Peyer's patch (tissue), 4 donors: ENCODE data around the gene SLC44A4. TPM values are rescaled to one million over a fixed set of nuclear protein-coding genes. Genes with fewer than 3 reads are reported as not detected.
"Not testable (repeated sequence)": the region's sequence is repeated elsewhere in the genome, so short reads cannot be mapped to it uniquely, and the experiment has no call there.

Experiments used
- DNase-seq, 3 donors: peaks; one replicate each; pipeline ENCODE4 v3.0.0-alpha.2; 2017 to 2019
- H3K27ac ChIP-seq, 4 donors: fragments of 200-600 bp; sonication (generic); one replicate each; pipeline ENCODE4 v1.5.1; 2016 to 2019
- H3K27me3 ChIP-seq, 2 donors: fragments of 200-600 bp; sonication (generic); one replicate each; pipeline ENCODE4 v1.5.1; 2019
- H3K36me3 ChIP-seq, 3 donors: fragments of 200-600 bp; sonication (generic); one replicate each; pipeline ENCODE4 v1.5.1; 2016 to 2019
- H3K4me1 ChIP-seq, 4 donors: fragments of 200-600 bp; sonication (generic); one replicate each; pipeline ENCODE4 v1.5.1; 2016 to 2019
- H3K4me3 ChIP-seq, 4 donors: fragments of 200-600 bp; sonication (generic); 1 replicate in 3 of 4; 2 replicates in 1 of 4; pipeline ENCODE4 v1.5.1; 2016 to 2019; ENCODE audit warnings: mild to moderate bottlenecking in 1 of 4
- H3K9me3 ChIP-seq, 4 donors: fragments of 200-600 bp; sonication (generic); one replicate each; pipeline ENCODE4 v1.5.1; 2016 to 2019; ENCODE audit warnings: mild to moderate bottlenecking in 1 of 4
- POLR2A ChIP-seq, 2 donors: fragments of 450-650 bp; IDR thresholded peaks; one replicate each; pipeline ENCODE4 v1.5.1; 2017; ENCODE audit warnings: antibody characterized with exemption in 2 of 2, mild to moderate bottlenecking in 2 of 2, moderate library complexity in 2 of 2
- total RNA-seq, 4 donors: library from RNA; depleted of rRNA; stranded (reverse); fragments of >200 nt; gene quantifications; one replicate each; pipeline ENCODE4 v1.1.0, GENCODE V29; 2016
- TF ChIP-seq, protein P1 (sequence below), 6 experiments: fragments of 450-650 bp in 4 of 6; fragments of 200-600 bp in 2 of 6; sonication (generic) in 1 of 6; IDR thresholded peaks; one replicate each; pipeline ENCODE4 v1.5.1; 2017 to 2019; ENCODE audit warnings: antibody characterized with exemption in 6 of 6, mild to moderate bottlenecking in 3 of 6, moderate library complexity in 1 of 6

Gene SLC44A4
- total RNA-seq, 4 donors from 2014 or later, result 64.4 to 508 (median 436) TPM

DNA sequence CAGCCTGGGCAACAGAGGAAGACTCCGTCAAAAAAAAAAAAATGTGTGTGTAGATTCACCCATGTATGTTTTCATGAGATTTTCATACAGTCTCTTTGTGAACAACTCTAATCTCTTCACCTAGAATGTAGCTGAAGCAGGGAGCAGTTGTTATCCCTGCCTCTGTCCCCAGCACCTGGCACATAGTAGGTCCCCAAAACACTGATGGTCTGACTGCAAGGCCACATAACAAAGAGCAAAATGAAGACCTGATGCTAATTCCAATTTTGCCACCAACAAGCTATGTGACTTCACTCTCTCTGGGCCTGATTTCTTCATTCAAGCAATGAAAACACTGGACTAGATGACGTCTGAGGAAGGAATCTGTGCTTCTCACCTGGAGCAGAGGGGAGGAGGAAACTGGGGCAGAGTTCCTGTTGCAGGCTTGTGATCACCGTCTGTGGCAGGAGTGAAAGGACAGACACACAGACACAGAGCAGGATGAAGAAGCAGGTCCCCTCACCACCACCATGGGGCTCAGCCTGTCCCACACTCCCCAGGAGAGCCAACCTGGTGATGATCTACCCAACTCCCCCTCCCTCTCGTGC lies 4.6 kb downstream of the SLC44A4 start:
- DNase-seq, result no peak
- H3K4me1 ChIP-seq, result peaks cover 0 to 25% (median 0%) of the 10 kb centered on the region in 4 donors
- no peak overlapping the region for H3K4me3 ChIP-seq
- H3K27me3 ChIP-seq, result no peaks in the 10 kb centered on the region
- no peaks in the 10 kb centered on the region for H3K9me3 ChIP-seq
- no peak overlapping the region for H3K27ac ChIP-seq
- TF ChIP-seq, protein P1, sequence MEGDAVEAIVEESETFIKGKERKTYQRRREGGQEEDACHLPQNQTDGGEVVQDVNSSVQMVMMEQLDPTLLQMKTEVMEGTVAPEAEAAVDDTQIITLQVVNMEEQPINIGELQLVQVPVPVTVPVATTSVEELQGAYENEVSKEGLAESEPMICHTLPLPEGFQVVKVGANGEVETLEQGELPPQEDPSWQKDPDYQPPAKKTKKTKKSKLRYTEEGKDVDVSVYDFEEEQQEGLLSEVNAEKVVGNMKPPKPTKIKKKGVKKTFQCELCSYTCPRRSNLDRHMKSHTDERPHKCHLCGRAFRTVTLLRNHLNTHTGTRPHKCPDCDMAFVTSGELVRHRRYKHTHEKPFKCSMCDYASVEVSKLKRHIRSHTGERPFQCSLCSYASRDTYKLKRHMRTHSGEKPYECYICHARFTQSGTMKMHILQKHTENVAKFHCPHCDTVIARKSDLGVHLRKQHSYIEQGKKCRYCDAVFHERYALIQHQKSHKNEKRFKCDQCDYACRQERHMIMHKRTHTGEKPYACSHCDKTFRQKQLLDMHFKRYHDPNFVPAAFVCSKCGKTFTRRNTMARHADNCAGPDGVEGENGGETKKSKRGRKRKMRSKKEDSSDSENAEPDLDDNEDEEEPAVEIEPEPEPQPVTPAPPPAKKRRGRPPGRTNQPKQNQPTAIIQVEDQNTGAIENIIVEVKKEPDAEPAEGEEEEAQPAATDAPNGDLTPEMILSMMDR (IDR thresholded peaks at IDR 0.05), result no peak
- no peak for TF ChIP-seq POLR2A (IDR thresholded peaks at IDR 0.05)
- H3K36me3 ChIP-seq, result peaks cover 0 to 46% (median 0%) of the 10 kb centered on the region in 3 donors

DNA sequence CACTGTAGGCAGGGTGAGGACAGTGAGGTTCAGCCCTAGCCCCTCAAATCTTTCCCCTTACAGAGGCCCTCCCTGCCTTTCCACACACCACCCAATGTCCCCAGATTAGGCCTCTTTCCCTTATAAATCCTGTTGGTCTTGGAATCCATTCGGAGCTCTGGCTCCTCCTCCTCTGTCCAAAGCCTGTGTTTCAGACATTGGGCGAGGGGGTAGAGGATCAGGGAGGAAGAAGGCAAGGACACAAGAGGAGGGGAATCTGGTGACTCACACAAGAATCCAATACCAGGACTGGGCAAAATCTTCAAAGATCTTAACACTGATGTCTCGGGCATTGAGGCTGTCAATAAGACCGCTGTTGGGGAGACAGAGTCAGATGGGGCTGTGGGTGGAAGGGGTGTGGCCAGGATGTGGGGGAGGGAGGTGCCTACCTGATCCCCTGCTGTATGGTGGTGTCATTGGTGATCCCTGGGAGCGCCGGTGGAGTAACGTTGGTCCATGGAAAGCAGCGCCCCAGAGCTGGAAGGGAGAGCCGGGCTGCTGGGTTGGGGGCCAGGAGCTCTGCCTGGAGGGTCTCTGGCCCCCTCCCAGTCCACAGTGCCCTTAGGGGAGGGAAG lies 7.6 kb downstream of the SLC44A4 start:
- Histone ChIP-seq H3K4me3 (no peak overlapping the region), H3K27ac (no peak overlapping the region), H3K27me3 (no peaks in the 10 kb centered on the region), H3K36me3 (peaks cover 0 to 67% (median 0%) of the 10 kb centered on the region in 3 donors), H3K4me1 (peaks cover 0 to 17% (median 0%) of the 10 kb centered on the region in 4 donors), H3K9me3 (no peaks in the 10 kb centered on the region)
- DNase-seq, result no peak
- no peak for TF ChIP-seq POLR2A (IDR thresholded peaks at IDR 0.05)
- TF ChIP-seq, protein P1 (IDR thresholded peaks at IDR 0.05), result no peak

GRCh38 chr6:31870385-31870921 lies 8.3 kb downstream of the SLC44A4 start:
- TF ChIP-seq POLR2A (IDR thresholded peaks at IDR 0.05), result no peak
- Histone ChIP-seq H3K4me3 (no peak overlapping the region), H3K27ac (no peak overlapping the region), H3K9me3 (no peaks in the 10 kb centered on the region), H3K27me3 (no peaks in the 10 kb centered on the region), H3K4me1 (peaks cover 0 to 10% (median 0%) of the 10 kb centered on the region in 4 donors), H3K36me3 (peaks cover 0 to 61% (median 0%) of the 10 kb centered on the region in 3 donors)
- DNase-seq, result no peak

- H3K36me3 ChIP-seq, result peaks cover 0 to 54% (median 0%) of the 10 kb centered on the region in 3 donors
- peaks cover 0 to 1% (median under 1%) of the 10 kb centered on the region in 4 donors for H3K4me1 ChIP-seq
- no peak overlapping the region for H3K27ac ChIP-seq
- TF ChIP-seq, protein P1 (IDR thresholded peaks at IDR 0.05), result no peak
- no peak for TF ChIP-seq POLR2A (IDR thresholded peaks at IDR 0.05)
- no peak for DNase-seq
- H3K9me3 ChIP-seq, result no peaks in the 10 kb centered on the region
- no peak overlapping the region for H3K4me3 ChIP-seq
- H3K27me3 ChIP-seq, result no peaks in the 10 kb centered on the region
Measured at GRCh38 chr6:31869343-31869742, 9.5 kb downstream of the SLC44A4 start.

DNA sequence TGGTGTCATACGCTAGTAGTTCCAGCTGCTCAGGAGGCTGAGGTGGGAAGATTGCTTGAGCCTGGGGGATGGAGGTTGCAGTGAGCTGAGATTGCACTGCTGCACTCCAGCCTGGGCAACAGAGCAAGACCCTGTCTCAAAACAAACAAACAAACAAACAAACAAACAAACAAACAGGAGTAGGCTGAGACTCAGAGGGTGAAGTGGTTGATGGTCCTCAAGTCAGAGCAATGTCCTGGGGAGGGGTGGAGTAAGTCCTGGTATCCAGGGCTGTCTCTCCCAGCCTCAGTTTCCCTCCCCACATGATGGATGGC lies 10.2 kb downstream of the SLC44A4 start:
- not testable (repeated sequence) for H3K9me3 ChIP-seq, DNase-seq, H3K27me3 ChIP-seq, H3K4me3 ChIP-seq, H3K27ac ChIP-seq, H3K4me1 ChIP-seq
- H3K36me3 ChIP-seq, result peaks cover 0 to 46% (median 0%) of the 10 kb centered on the region in 3 donors

- Histone ChIP-seq H3K27me3 (no peaks in the 10 kb centered on the region), H3K4me3 (no peak overlapping the region), H3K27ac (no peak overlapping the region), H3K9me3 (no peaks in the 10 kb centered on the region), H3K36me3 (peaks cover 0 to 33% (median 0%) of the 10 kb centered on the region in 3 donors), H3K4me1 (peaks cover 0 to 17% (median 2%) of the 10 kb centered on the region in 4 donors)
- DNase-seq, result no peak
- TF ChIP-seq, protein P1 (IDR thresholded peaks at IDR 0.05), result no peak
- TF ChIP-seq POLR2A (IDR thresholded peaks at IDR 0.05), result no peak
Measured at GRCh38 chr6:31865205-31866118, 13.3 kb downstream of the SLC44A4 start.
